ENCODE data around the gene OPCML. TPM values are rescaled to one million over a fixed set of nuclear protein-coding genes. Genes with fewer than 3 reads are reported as not detected.

The OPCML gene
- total and polyA plus RNA-seq, 9 donors, result 0.59 to 3.5 (median 1.5) TPM

DNA sequence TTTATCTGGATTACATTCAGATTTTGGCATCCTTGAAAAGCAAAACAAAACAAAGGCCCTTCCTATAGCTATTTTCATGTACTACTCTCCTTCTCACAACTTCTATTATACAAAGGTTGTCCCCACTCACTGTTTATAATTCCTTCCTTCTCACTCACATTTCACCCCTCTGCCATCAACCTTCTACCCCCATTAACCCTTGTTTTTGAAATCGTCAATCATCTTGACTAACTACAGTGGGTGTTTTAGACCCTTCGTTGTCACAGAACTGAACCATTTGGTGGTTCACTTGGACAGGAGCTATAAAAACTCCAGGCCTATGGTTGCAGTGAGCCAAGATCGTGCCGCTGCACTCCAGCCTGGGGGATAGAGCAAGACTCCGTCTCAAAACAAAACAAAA, 639.4 kb downstream of the OPCML start:
- Histone ChIP-seq H3K9me3 (replicated peaks; ENCODE audit: control insufficient read depth, low read depth, low read length) (no peaks in the 10 kb centered on the region), H3K36me3 (ENCODE audit: control insufficient read depth, insufficient read depth, low read length) (no peaks in the 10 kb centered on the region), H3K27me3 (ENCODE audit: control insufficient read depth, insufficient read depth, low read length) (no peaks in the 10 kb centered on the region), H3K4me3 (ENCODE audit: low read length) (no peak overlapping the region), H3K27ac (ENCODE audit: low read length) (no peak overlapping the region), H3K4me1 (ENCODE audit: control insufficient read depth, insufficient read depth, low read length) (peaks cover 3% of the 10 kb centered on the region)
- WGBS (ENCODE audit: insufficient coverage), result 74% methylated on average over 4 of the region's 5 CpGs
- no peak for DNase-seq

DNA sequence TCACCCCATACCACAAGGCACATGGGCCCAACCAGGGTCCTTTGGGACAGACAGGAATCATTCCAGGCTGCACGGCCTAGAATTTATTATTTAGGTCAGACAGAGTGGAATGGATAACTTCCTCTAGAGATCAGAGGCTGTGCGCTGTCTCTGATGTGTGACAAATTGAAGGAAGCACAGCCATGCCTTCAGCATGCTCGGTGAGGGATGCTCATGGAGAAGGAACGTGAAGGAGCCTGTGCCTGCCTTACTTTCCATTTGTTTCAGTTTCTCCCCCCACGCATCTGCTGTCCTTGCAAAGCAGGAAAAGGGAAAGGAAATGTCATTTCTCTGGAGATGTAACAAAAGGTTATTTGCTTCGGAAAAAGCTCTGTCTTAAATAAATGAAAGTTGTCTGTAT, 644.1 kb downstream of the OPCML start:
- H3K9me3 ChIP-seq (replicated peaks; ENCODE audit: control insufficient read depth, low read depth, low read length), result no peaks in the 10 kb centered on the region
- H3K27ac ChIP-seq (ENCODE audit: low read length), result no peak overlapping the region
- no peaks in the 10 kb centered on the region for H3K27me3 ChIP-seq (ENCODE audit: control insufficient read depth, insufficient read depth, low read length)
- no peaks in the 10 kb centered on the region for H3K36me3 ChIP-seq (ENCODE audit: control insufficient read depth, insufficient read depth, low read length)
- no peak overlapping the region for H3K4me3 ChIP-seq (ENCODE audit: low read length)
- WGBS (ENCODE audit: insufficient coverage), result 57% methylated on average over 1 of the region's 6 CpGs
- DNase-seq, result peak; percentile 25
- peaks cover 13% of the 10 kb centered on the region for H3K4me1 ChIP-seq (ENCODE audit: control insufficient read depth, insufficient read depth, low read length)

DNA sequence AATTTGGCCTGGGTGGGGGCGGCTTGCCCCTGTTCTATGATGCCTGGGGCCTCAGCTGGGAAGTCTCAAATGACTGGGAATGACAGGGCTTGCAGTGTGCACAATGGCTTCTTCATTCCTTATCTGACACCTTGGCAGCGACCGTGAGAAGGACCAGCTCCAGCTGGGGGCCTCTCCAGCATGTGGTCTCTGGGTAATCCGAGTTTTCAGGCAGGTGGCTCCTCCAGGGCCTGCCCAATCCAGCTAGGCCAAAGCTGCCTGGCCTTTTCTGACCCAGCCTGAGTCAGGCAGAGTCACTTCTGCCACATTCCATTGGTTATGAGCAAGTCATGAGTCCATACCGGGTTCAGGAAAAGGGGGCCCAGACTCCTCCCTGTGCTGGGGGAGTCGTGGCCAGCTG, 646.0 kb downstream of the OPCML start:
- WGBS (ENCODE audit: insufficient coverage), result 50% methylated on average over 5 of the region's 6 CpGs

DNA sequence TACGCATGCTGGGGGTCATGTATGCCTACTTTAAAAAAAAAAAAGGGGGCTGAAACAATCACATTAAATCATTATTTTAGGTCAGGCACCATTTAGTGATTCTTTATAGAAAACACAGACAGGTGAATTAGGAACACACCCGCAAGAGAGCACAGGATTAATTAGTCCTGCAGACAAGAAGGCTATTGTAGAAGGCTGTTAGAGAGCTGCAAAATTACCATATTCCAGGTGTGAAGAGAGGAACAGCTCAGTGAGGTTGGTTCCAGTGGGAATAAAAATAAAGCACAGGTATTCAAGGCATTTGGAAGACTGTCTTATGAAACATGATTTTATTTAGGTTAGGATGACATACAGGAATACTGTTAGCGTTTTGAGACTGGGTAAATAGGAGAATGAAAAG, 649.1 kb downstream of the OPCML start:
- no peak overlapping the region for H3K27ac ChIP-seq (ENCODE audit: low read length)
- 83% methylated on average over 1 of the region's 3 CpGs for WGBS (ENCODE audit: insufficient coverage)

More for the DNA sequence above, 646.0 kb downstream of the OPCML start:
- peak; percentile 69 for DNase-seq
- Histone ChIP-seq H3K4me3 (ENCODE audit: low read length) (no peak overlapping the region), H3K4me1 (ENCODE audit: control insufficient read depth, insufficient read depth, low read length) (peaks cover 13% of the 10 kb centered on the region), H3K9me3 (replicated peaks; ENCODE audit: control insufficient read depth, low read depth, low read length) (no peaks in the 10 kb centered on the region), H3K27me3 (ENCODE audit: control insufficient read depth, insufficient read depth, low read length) (no peaks in the 10 kb centered on the region), H3K36me3 (ENCODE audit: control insufficient read depth, insufficient read depth, low read length) (no peaks in the 10 kb centered on the region), H3K27ac (ENCODE audit: low read length) (no peak overlapping the region)

DNA sequence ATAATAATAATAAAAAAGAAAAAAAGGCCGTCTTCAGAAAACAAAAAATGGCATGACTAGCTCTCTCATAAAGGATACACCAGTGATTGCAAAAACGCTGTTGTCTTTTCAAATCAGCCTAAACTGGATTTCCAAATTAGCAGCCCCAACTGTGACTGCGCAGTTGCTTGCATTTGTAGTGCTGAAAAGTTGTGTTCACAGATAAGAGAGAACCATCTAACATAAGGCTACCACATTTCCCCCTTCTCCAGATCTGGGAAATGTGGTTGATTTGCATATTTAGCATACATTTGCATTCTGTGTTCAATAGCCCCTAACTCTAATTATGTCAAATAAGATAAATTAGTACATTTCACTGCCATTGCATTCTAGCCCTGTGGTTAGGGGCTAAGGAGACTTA, 650.7 kb downstream of the OPCML start:
- WGBS (ENCODE audit: insufficient coverage), result no CpG with 5 or more reads among the region's 3 CpGs
- no peak overlapping the region for H3K27ac ChIP-seq (ENCODE audit: low read length)
- H3K36me3 ChIP-seq (ENCODE audit: control insufficient read depth, insufficient read depth, low read length), result no peaks in the 10 kb centered on the region
- H3K4me1 ChIP-seq (ENCODE audit: control insufficient read depth, insufficient read depth, low read length), result peaks cover 5% of the 10 kb centered on the region
- no peaks in the 10 kb centered on the region for H3K9me3 ChIP-seq (replicated peaks; ENCODE audit: control insufficient read depth, low read depth, low read length)
- H3K4me3 ChIP-seq (ENCODE audit: low read length), result no peak overlapping the region
- no peaks in the 10 kb centered on the region for H3K27me3 ChIP-seq (ENCODE audit: control insufficient read depth, insufficient read depth, low read length)
- no peak for DNase-seq

More for the DNA sequence above, 649.1 kb downstream of the OPCML start:
- Histone ChIP-seq H3K4me1 (ENCODE audit: control insufficient read depth, insufficient read depth, low read length) (peaks cover 13% of the 10 kb centered on the region), H3K27me3 (ENCODE audit: control insufficient read depth, insufficient read depth, low read length) (no peaks in the 10 kb centered on the region), H3K36me3 (ENCODE audit: control insufficient read depth, insufficient read depth, low read length) (no peaks in the 10 kb centered on the region), H3K4me3 (ENCODE audit: low read length) (no peak overlapping the region), H3K9me3 (replicated peaks; ENCODE audit: control insufficient read depth, low read depth, low read length) (no peaks in the 10 kb centered on the region)
- no peak for DNase-seq

DNA sequence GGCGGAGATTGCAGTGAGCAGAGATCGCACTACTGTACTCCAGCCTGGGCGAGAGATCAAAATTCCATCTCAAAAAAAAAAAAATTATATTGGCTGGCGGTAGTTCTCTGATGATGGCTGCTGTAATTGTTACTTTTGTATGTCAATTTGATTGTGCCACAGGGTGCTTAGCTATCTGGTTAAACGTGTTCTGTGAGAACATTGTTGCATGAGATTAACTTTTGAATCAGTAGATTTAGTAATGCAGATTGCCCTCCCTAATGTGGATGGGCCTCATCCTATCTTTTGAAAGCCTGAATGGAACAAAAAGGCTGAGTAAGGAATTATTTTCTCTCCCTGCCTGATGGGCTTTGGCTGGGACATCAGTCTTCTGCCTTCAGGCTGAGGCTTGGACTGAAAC, 654.2 kb downstream of the OPCML start:
- WGBS (ENCODE audit: insufficient coverage), result no CpG with 5 or more reads among the region's 5 CpGs
- Histone ChIP-seq H3K36me3 (ENCODE audit: control insufficient read depth, insufficient read depth, low read length) (no peaks in the 10 kb centered on the region), H3K4me1 (ENCODE audit: control insufficient read depth, insufficient read depth, low read length) (no peaks in the 10 kb centered on the region), H3K4me3 (ENCODE audit: low read length) (no peak overlapping the region), H3K27ac (ENCODE audit: low read length) (no peak overlapping the region), H3K9me3 (replicated peaks; ENCODE audit: control insufficient read depth, low read depth, low read length) (no peaks in the 10 kb centered on the region), H3K27me3 (ENCODE audit: control insufficient read depth, insufficient read depth, low read length) (no peaks in the 10 kb centered on the region)
- no peak for DNase-seq

DNA sequence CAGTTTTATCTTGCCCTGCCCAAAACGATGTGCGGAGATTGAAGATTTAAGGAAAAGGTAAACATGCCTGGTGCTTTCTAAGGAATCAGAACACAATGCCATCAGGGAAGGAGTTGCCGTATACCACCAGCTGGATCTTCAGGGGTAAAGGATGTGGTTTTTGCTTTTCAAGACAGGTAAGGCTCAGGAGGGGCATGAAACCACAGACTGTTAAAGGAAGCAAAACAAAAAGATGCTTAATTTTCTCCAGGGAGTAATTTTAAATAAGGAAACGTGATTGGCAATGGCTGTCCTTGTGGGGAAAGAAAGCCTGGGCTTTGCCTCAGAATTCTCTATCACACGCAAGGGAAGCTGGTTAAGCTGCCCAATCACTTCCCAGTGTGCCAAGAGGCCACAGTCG, 655.6 kb downstream of the OPCML start:
- Histone ChIP-seq H3K4me3 (ENCODE audit: low read length) (no peak overlapping the region), H3K27ac (ENCODE audit: low read length) (no peak overlapping the region), H3K27me3 (ENCODE audit: control insufficient read depth, insufficient read depth, low read length) (no peaks in the 10 kb centered on the region), H3K4me1 (ENCODE audit: control insufficient read depth, insufficient read depth, low read length) (no peaks in the 10 kb centered on the region), H3K36me3 (ENCODE audit: control insufficient read depth, insufficient read depth, low read length) (no peaks in the 10 kb centered on the region), H3K9me3 (replicated peaks; ENCODE audit: control insufficient read depth, low read depth, low read length) (no peaks in the 10 kb centered on the region)
- DNase-seq, result no peak
- WGBS (ENCODE audit: insufficient coverage), result 100% methylated on average over 3 of the region's 6 CpGs

DNA sequence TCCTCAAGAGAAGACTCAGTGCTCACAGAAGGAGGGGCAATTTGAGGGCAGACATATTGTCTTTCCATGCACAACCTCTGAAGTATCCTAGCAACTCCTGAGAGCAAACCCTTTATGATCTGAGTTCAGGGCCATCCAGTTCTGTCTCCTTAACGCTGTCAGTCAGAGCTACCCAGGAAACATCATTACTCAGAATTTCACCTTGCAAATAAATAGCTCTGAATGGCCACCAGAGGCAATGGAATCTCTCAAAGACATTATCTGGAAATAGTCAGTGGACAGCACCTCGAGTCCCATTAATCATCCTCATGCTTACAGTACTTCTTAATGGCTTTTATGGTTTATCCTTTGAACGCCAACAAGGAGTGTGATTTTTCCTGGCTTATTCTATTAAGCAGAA, 656.1 kb downstream of the OPCML start:
- WGBS (ENCODE audit: insufficient coverage), result no CpG with 5 or more reads among the region's 3 CpGs

DNA sequence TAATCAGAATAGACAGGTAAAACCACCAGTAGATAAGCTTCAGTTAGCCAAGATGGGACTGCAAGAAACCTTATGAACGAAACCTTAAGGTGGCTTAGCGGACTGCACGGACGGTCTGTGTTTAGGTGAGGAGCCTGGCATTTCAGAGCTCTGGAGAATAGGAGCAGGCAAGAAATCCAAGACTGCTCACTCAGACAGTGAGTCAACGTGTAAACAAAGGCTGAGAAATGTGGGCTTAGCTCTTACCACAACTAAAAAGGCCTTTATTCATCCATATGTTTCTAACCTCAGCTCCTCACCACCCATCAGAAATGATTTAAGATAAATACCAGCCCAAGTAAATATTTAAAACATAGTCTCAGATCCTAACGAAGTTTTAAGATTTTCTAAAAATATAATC, 657.7 kb downstream of the OPCML start:
- DNase-seq, result no peak
- no peak overlapping the region for H3K27ac ChIP-seq (ENCODE audit: low read length)
- H3K9me3 ChIP-seq (replicated peaks; ENCODE audit: control insufficient read depth, low read depth, low read length), result no peaks in the 10 kb centered on the region
- H3K4me1 ChIP-seq (ENCODE audit: control insufficient read depth, insufficient read depth, low read length), result no peaks in the 10 kb centered on the region
- 91% methylated on average over 4 of the region's 6 CpGs for WGBS (ENCODE audit: insufficient coverage)
- no peaks in the 10 kb centered on the region for H3K27me3 ChIP-seq (ENCODE audit: control insufficient read depth, insufficient read depth, low read length)
- H3K36me3 ChIP-seq (ENCODE audit: control insufficient read depth, insufficient read depth, low read length), result no peaks in the 10 kb centered on the region
- no peak overlapping the region for H3K4me3 ChIP-seq (ENCODE audit: low read length)

More for the DNA sequence above, 656.1 kb downstream of the OPCML start:
- no peaks in the 10 kb centered on the region for H3K4me1 ChIP-seq (ENCODE audit: control insufficient read depth, insufficient read depth, low read length)
- H3K27ac ChIP-seq (ENCODE audit: low read length), result no peak overlapping the region
- H3K27me3 ChIP-seq (ENCODE audit: control insufficient read depth, insufficient read depth, low read length), result no peaks in the 10 kb centered on the region
- no peaks in the 10 kb centered on the region for H3K36me3 ChIP-seq (ENCODE audit: control insufficient read depth, insufficient read depth, low read length)
- no peak overlapping the region for H3K4me3 ChIP-seq (ENCODE audit: low read length)
- H3K9me3 ChIP-seq (replicated peaks; ENCODE audit: control insufficient read depth, low read depth, low read length), result no peaks in the 10 kb centered on the region
- no peak for DNase-seq

DNA sequence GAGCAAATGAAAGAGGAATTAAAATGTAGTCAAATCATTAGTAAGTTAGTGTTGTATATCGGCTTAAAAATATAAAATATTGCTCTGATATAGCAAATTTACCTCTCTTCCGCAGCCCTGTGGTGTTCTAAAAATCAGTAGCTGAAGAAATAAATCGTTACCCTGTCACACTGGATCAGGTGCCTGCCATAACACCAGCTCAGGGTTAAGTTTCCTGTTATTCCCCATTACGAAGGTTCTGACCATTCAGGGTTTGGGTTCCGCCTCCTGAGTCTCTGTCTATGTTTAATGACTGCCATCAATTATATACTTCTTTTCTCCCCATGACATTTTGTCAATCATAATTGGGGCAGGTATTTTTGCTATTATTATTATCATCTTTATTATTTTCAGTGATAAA, 658.5 kb downstream of the OPCML start:
- Histone ChIP-seq H3K27me3 (ENCODE audit: control insufficient read depth, insufficient read depth, low read length) (no peaks in the 10 kb centered on the region), H3K36me3 (ENCODE audit: control insufficient read depth, insufficient read depth, low read length) (no peaks in the 10 kb centered on the region), H3K4me3 (ENCODE audit: low read length) (no peak overlapping the region), H3K27ac (ENCODE audit: low read length) (no peak overlapping the region), H3K4me1 (ENCODE audit: control insufficient read depth, insufficient read depth, low read length) (no peaks in the 10 kb centered on the region), H3K9me3 (replicated peaks; ENCODE audit: control insufficient read depth, low read depth, low read length) (no peaks in the 10 kb centered on the region)
- 40% methylated on average over 1 of the region's 5 CpGs for WGBS (ENCODE audit: insufficient coverage)
- no peak for DNase-seq

DNA sequence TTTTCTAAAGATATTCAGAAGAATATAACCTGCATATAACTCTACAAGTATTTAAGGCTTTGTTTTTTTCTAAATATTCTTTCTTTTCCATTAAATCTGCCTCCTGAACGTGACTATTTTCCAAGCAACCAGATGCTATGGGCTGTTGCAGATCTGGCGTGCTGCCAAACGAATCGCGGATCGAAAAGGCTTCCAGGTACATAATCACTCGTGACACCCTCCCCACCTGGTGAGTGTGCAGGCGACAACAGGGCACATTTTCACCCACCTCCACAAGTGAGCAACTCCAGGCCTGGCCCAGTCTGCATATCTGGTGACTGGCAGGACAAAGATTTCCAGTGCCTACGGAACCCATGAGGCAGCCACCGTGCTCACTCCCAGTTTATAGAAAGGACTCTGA, 660.1 kb downstream of the OPCML start:
- Histone ChIP-seq H3K27ac (ENCODE audit: low read length) (no peak overlapping the region), H3K4me3 (ENCODE audit: low read length) (no peak overlapping the region), H3K36me3 (ENCODE audit: control insufficient read depth, insufficient read depth, low read length) (no peaks in the 10 kb centered on the region), H3K9me3 (replicated peaks; ENCODE audit: control insufficient read depth, low read depth, low read length) (no peaks in the 10 kb centered on the region), H3K27me3 (ENCODE audit: control insufficient read depth, insufficient read depth, low read length) (no peaks in the 10 kb centered on the region), H3K4me1 (ENCODE audit: control insufficient read depth, insufficient read depth, low read length) (no peaks in the 10 kb centered on the region)
- no peak for DNase-seq
- WGBS (ENCODE audit: insufficient coverage), result 49% methylated on average over 9 of the region's 10 CpGs

Measured in muscle of leg (tissue), 11 donors.